ENCODE measurements around the gene PLTP. TPM values are rescaled to one million over a fixed set of nuclear protein-coding genes. Genes with fewer than 3 reads are reported as not detected.

The PLTP gene
- total RNA-seq, 1 experiment from 2014 or later, result 42.6 TPM

DNA sequence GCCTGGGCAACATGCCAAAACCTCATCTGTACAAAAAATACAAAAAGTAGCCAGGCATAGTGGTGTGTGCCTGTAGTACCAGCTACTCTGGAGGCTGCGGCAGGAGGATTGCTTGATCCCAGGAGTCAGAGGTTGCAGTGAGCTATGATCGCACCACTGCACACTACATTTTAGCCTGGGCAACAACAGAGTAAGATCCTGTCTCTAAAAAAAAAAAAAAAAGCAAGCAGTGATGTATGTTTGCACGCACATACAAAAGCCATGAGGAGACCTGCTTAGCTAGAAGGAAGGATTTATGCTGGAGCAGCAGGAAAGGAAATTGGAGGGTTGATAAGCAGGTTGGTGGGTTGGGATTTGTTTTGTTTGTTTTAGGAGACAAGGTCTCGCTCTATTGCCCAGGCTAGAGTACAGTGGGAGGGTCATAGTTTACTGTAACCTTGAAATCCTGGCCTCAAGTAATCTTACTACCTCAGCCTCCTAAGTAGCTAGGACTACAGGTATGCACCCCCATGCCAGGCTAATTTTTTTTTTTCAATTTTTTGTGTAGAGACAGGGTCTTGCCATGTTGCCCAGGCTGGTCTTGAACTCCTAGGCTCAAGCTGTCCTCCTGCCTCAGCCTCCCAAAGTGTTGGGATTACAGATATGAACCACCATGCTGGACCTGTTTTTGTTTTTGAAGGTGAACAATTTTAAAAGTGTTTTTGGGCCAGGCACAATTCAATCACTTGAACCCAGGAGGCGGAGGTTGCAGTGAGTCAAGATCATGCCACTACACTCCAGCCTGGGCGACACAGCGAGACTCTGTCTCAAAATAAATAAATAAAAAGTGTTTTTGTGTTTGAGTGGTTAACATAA, 50.5 kb downstream of the PLTP start:
- peaks cover 26% of the 10 kb centered on the region for H3K36me3 Mint-ChIP-seq (ENCODE audit: insufficient read depth, unreplicated experiment)
- CTCF ChIA-PET, result interaction anchor here (0.6 to 1.2 kb wide), 2 partner anchors 19 to 750 kb away, joined by 3 to 9 read pairs; no protein-coding TSS in a partner anchor
- DNase-seq, result no peak
- intact Hi-C loops (cut with micrococcal nuclease; ENCODE audit: unreplicated experiment), result no loop called here
- H3K27ac Mint-ChIP-seq (ENCODE audit: unreplicated experiment), result no peak overlapping the region
- H3K27me3 Mint-ChIP-seq (ENCODE audit: insufficient read depth, unreplicated experiment), result no peaks in the 10 kb centered on the region
- no peak overlapping the region for H3K4me3 Mint-ChIP-seq (ENCODE audit: unreplicated experiment)
- TF ChIP-seq, protein P1, sequence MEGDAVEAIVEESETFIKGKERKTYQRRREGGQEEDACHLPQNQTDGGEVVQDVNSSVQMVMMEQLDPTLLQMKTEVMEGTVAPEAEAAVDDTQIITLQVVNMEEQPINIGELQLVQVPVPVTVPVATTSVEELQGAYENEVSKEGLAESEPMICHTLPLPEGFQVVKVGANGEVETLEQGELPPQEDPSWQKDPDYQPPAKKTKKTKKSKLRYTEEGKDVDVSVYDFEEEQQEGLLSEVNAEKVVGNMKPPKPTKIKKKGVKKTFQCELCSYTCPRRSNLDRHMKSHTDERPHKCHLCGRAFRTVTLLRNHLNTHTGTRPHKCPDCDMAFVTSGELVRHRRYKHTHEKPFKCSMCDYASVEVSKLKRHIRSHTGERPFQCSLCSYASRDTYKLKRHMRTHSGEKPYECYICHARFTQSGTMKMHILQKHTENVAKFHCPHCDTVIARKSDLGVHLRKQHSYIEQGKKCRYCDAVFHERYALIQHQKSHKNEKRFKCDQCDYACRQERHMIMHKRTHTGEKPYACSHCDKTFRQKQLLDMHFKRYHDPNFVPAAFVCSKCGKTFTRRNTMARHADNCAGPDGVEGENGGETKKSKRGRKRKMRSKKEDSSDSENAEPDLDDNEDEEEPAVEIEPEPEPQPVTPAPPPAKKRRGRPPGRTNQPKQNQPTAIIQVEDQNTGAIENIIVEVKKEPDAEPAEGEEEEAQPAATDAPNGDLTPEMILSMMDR (IDR thresholded peaks at IDR 0.05; ENCODE audit: insufficient read depth in 1 of 2, low read depth in 1 of 2, low read length in 1 of 2, severe bottlenecking in 1 of 2, unreplicated experiment in 1 of 2), result no peak
- Histone ChIP-seq H3K27me3 (replicated peaks; ENCODE audit: control insufficient read depth, insufficient read depth, low read length) (no peaks in the 10 kb centered on the region), H3K36me3 (ENCODE audit: control insufficient read depth, insufficient read depth, low read length) (no peaks in the 10 kb centered on the region), H3K4me3 (ENCODE audit: low read depth, low read length) (no peak overlapping the region), H3K4me1 (peaks cover 19% of the 10 kb centered on the region), H3K9me3 (no peaks in the 10 kb centered on the region)
- POLR2A ChIA-PET, result interaction anchor here (0.6 to 0.9 kb wide), 2 partner anchors 19 to 39 kb away, joined by 5 to 7 read pairs; no protein-coding TSS in a partner anchor
- H3K9me3 Mint-ChIP-seq (ENCODE audit: unreplicated experiment), result no peaks in the 10 kb centered on the region
- no TSS peak for BruUV-seq (replicated peaks)
- peaks cover 17% of the 10 kb centered on the region for H3K4me1 Mint-ChIP-seq (ENCODE audit: low read depth, unreplicated experiment)

DNA sequence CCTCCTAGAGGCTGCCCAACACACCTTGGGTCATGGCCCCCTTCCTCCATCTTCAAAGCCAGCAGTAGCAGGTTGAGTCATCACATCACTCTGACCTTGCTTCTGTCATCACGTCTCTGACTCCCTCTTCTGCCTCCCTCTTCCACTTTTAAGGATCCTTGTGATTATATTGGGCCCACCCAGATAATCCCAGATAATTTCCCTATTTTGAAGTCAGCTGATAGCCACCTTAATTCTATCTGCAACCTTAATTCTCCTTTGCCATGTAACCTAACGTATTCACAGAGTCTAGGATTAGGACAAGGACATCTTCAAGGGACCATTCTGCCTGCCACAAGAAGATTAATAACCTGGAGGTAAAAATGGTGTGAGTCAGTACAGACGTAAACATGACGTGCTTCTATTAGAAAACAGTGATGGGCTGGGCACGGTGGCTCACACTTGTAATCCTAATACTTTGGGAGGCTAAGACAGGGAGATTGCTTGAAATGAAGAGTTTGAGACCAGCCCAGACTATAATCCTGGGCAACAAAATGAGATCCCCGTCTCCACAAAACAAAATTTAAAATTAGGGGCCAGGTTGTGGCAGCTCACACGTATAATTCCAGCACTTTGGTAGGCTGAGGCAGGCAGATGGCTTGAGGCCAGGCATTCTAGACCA, 51.3 kb downstream of the PLTP start:
- ChIA-PET CTCF (interaction anchor here (0.7 to 1.2 kb wide), 2 partner anchors 20 to 109 kb away, joined by 3 read pairs; no protein-coding TSS in a partner anchor), POLR2A (interaction anchor here (0.6 to 0.9 kb wide), 2 partner anchors 20 to 39 kb away, joined by 5 to 7 read pairs; no protein-coding TSS in a partner anchor)
- intact Hi-C loops (cut with micrococcal nuclease; ENCODE audit: unreplicated experiment), result no loop called here
- Mint-ChIP-seq H3K36me3 (ENCODE audit: insufficient read depth, unreplicated experiment) (peaks cover 28% of the 10 kb centered on the region), H3K4me3 (ENCODE audit: unreplicated experiment) (no peak overlapping the region), H3K9me3 (ENCODE audit: unreplicated experiment) (no peaks in the 10 kb centered on the region), H3K27ac (ENCODE audit: unreplicated experiment) (no peak overlapping the region), H3K4me1 (ENCODE audit: low read depth, unreplicated experiment) (peaks cover 17% of the 10 kb centered on the region), H3K27me3 (ENCODE audit: insufficient read depth, unreplicated experiment) (no peaks in the 10 kb centered on the region)
- DNase-seq, result no peak
- no peak overlapping the region for H3K4me3 ChIP-seq (ENCODE audit: low read depth, low read length)
- no peaks in the 10 kb centered on the region for H3K27me3 ChIP-seq (replicated peaks; ENCODE audit: control insufficient read depth, insufficient read depth, low read length)
- H3K36me3 ChIP-seq (ENCODE audit: control insufficient read depth, insufficient read depth, low read length), result no peaks in the 10 kb centered on the region
- no TSS peak for BruUV-seq (replicated peaks)
- peaks cover 23% of the 10 kb centered on the region for H3K4me1 ChIP-seq
- H3K9me3 ChIP-seq, result no peaks in the 10 kb centered on the region
- TF ChIP-seq, protein P1 (IDR thresholded peaks at IDR 0.05; ENCODE audit: insufficient read depth in 1 of 2, low read depth in 1 of 2, low read length in 1 of 2, severe bottlenecking in 1 of 2, unreplicated experiment in 1 of 2), result no peak

DNA sequence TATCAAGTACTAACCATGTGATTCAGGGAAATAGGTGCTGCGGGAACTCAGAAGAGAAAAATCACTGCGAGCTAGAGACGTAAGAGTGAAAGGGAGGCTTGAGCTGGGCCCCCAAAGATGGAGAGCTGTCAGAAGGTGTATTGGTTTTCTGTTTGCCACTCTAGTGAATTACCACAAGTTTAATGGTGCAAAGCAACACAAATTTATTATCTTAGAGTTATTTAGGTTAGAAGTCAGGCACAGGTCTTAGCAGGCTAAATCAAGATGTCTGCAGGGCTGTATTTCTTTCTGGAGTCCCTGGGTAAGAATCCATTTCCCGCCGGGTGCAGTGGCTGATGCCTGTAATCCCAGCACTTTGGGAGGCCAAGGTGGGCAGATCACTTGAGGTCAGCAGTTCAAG, 52.0 kb downstream of the PLTP start:
- no peak overlapping the region for H3K27ac Mint-ChIP-seq (ENCODE audit: unreplicated experiment)
- Histone ChIP-seq H3K36me3 (ENCODE audit: control insufficient read depth, insufficient read depth, low read length) (no peaks in the 10 kb centered on the region), H3K27me3 (replicated peaks; ENCODE audit: control insufficient read depth, insufficient read depth, low read length) (no peaks in the 10 kb centered on the region), H3K9me3 (no peaks in the 10 kb centered on the region), H3K4me1 (peaks cover 23% of the 10 kb centered on the region), H3K4me3 (ENCODE audit: low read depth, low read length) (no peak overlapping the region)
- CTCF ChIA-PET, result interaction anchor here (0.7 kb wide), 1 partner anchor 67 kb away, joined by 3 read pairs; no protein-coding TSS in a partner anchor
- POLR2A ChIA-PET, result no interaction called here
- H3K4me3 Mint-ChIP-seq (ENCODE audit: unreplicated experiment), result no peak overlapping the region
- TF ChIP-seq, protein P1 (IDR thresholded peaks at IDR 0.05; ENCODE audit: insufficient read depth in 1 of 2, low read depth in 1 of 2, low read length in 1 of 2, severe bottlenecking in 1 of 2, unreplicated experiment in 1 of 2), result no peak
- H3K9me3 Mint-ChIP-seq (ENCODE audit: unreplicated experiment), result no peaks in the 10 kb centered on the region
- no peaks in the 10 kb centered on the region for H3K27me3 Mint-ChIP-seq (ENCODE audit: insufficient read depth, unreplicated experiment)
- H3K36me3 Mint-ChIP-seq (ENCODE audit: insufficient read depth, unreplicated experiment), result peaks cover 28% of the 10 kb centered on the region
- no peak for DNase-seq
- H3K4me1 Mint-ChIP-seq (ENCODE audit: low read depth, unreplicated experiment), result peaks cover 17% of the 10 kb centered on the region
- no TSS peak for BruUV-seq (replicated peaks)
- intact Hi-C loops (cut with micrococcal nuclease; ENCODE audit: unreplicated experiment), result no loop called here
